Spleen (tissue), 13 donors: Measurements from ENCODE around the gene LRRC34. TPM values are rescaled to one million over a fixed set of nuclear protein-coding genes. Genes with fewer than 3 reads are reported as not detected.

Source experiments
- DNase-seq: peaks from one replicate; pipeline ENCODE4 v3.0.0-alpha.2; 2020
- H3K27ac ChIP-seq, 8 donors: fragments of 200-600 bp; sonication (generic) in 7 of 8; 1 replicate in 4 of 8; 2 replicates in 4 of 8; pipeline versions ENCODE4 v1.5.0 to v1.8.0; 2016 to 2021; ENCODE audit warnings: inconsistent platforms in 4 of 8, mild to moderate bottlenecking in 4 of 8, moderate library complexity in 1 of 8
- H3K27me3 ChIP-seq, 7 donors: fragments of 200-600 bp; sonication (generic) in 6 of 7; replicated peaks in 1 of 7; 1 replicate in 4 of 7; 2 replicates in 3 of 7; pipeline versions ENCODE4 v1.5.0 to v1.8.0; 2016 to 2021; ENCODE audit warnings: inconsistent platforms in 3 of 7, mild to moderate bottlenecking in 1 of 7
- H3K36me3 ChIP-seq, 6 donors: fragments of 200-600 bp; sonication (generic) in 5 of 6; 1 replicate in 4 of 6; 2 replicates in 2 of 6; pipeline versions ENCODE4 v1.5.0 to v1.8.0; 2016 to 2021; ENCODE audit warnings: inconsistent platforms in 2 of 6
- H3K4me1 ChIP-seq, 6 donors: fragments of 200-600 bp; sonication (generic) in 5 of 6; 1 replicate in 3 of 6; 2 replicates in 3 of 6; pipeline versions ENCODE4 v1.5.0 to v1.8.0; 2016 to 2021; ENCODE audit warnings: inconsistent platforms in 3 of 6
- H3K4me3 ChIP-seq, 8 donors: fragments of 200-600 bp; sonication (generic) in 7 of 8; 1 replicate in 4 of 8; 2 replicates in 4 of 8; pipeline versions ENCODE4 v1.5.0 to v1.8.0; 2016 to 2021; ENCODE audit warnings: inconsistent platforms in 4 of 8, mild to moderate bottlenecking in 4 of 8, moderate library complexity in 2 of 8
- H3K9me3 ChIP-seq, 8 donors: fragments of 200-600 bp; sonication (generic) in 7 of 8; 1 replicate in 4 of 8; 2 replicates in 4 of 8; pipeline versions ENCODE4 v1.5.0 to v1.8.0; 2016 to 2021; ENCODE audit warnings: inconsistent platforms in 4 of 8
- CTCF ChIP-seq, 11 experiments: fragments of 200-600 bp in 7 of 11; fragments of 450-650 bp in 4 of 11; sonication (generic) in 4 of 11; IDR thresholded peaks in 8 of 11; conservative IDR thresholded peaks in 3 of 11; 1 replicate in 7 of 11; 2 replicates in 4 of 11; pipeline versions ENCODE4 v1.4.0 to v1.8.0; 2016 to 2021; ENCODE audit warnings: antibody characterized with exemption in 11 of 11, inconsistent platforms in 4 of 11, mild to moderate bottlenecking in 1 of 11
- POLR2A ChIP-seq, 3 donors: fragments of 450-650 bp; IDR thresholded peaks; one replicate each; pipeline ENCODE4 v1.5.1; 2017; ENCODE audit warnings: antibody characterized with exemption in 3 of 3, mild to moderate bottlenecking in 1 of 3
- POLR2AphosphoS5 ChIP-seq, 3 donors: sonication (generic); formaldehyde crosslinking; IDR thresholded peaks; one replicate each; pipeline ENCODE4 v1.5.1; 2017; ENCODE audit warnings: antibody characterized with exemption in 3 of 3
- WGBS, 5 donors: extraction: QIAGEN DNeasy Blood & Tissue Kit in 3 of 5; methylation state at CpG; one replicate each; pipeline versions ENCODE4 v1.1.5 to v1.1.7; 2013 to 2018; 5-methylcytosine and 5-hydroxymethylcytosine counted together
- intact Hi-C: fragments of 100-400 bp; cut with DNase I; formaldehyde crosslinking; loops from one replicate; pipeline ENCODE4 v1.15.0; 2023; ENCODE audit warnings: low total_unique reads
- long read RNA-seq, 2 donors: transcript quantifications; one replicate each; lab custom pipeline, GENCODE V29; 2026
- polyA plus RNA-seq, 3 donors: library from polyadenylated mRNA; stranded (reverse); fragments of 200-250 nt; gene quantifications; one replicate each; pipeline ENCODE4 v1.2.1, GENCODE V29; 2013
- total RNA-seq, 7 donors: library from RNA; depleted of rRNA in 3 of 7; stranded (reverse); fragments of >200 nt in 3 of 7; fragmentation: NEBNext Ultra II Directional in 4 of 7; extraction: Animal tissue kit (Norgen Biotek cat#: 25700) in 4 of 7; gene quantifications; one replicate each; pipeline versions ENCODE4 v1.1.0 to v1.2.1, GENCODE V29; 2016 to 2021
- donor health status: healthy with polysubstance abuse.
- donor health status: DM: no; HTN: no; CAD: no; lungs with moderate emphysema.
- donor health status: DM: no; HTN: no; CAD: no.
- donor health status: Bipolar disorder and iron deficiency.
- donor health status: healthy.
- donor health status: DM: no; HTN: no; CAD: no.
- donor health status: DM: yes; HTN: yes; CAD: no.

LRRC34 gene
- total RNA-seq (1 to 10 TPM; 1.2 to 8.9 (median 5.1) TPM), polyA plus RNA-seq (1 to 10 TPM; 1.9 to 4.6 (median 2.7) TPM)
- long read RNA-seq, donor 1, result 0 reads
- long read RNA-seq, donor 2, result 0 reads

GRCh38 chr3:169812332-169813235 is at the start of gene LRRC34, which contains the start of gene LRRIQ4:
Gene LRRC34 (minus strand): TSS chr3:169812904. CDS start chr3:169812548, 356 bp downstream.
Gene LRRIQ4 (plus strand): TSS chr3:169812870. CDS start chr3:169821922, 9,052 bp downstream.
- no peaks in the 10 kb centered on the region for H3K27me3 ChIP-seq
- no peaks in the 10 kb centered on the region for H3K36me3 ChIP-seq
- intact Hi-C loops, result no loop called here
- H3K4me1 ChIP-seq, result peaks cover 6 to 38% (median 27%) of the 10 kb centered on the region in 6 donors
- peaks cover 0 to 16% (median 11%) of the 10 kb centered on the region in 8 donors for H3K9me3 ChIP-seq
- TF ChIP-seq POLR2AphosphoS5 (IDR thresholded peaks at IDR 0.05) (peak in 2 of 3 donors; percentile 58 to 67), POLR2A (IDR thresholded peaks at IDR 0.05) (no peak)
- peak; percentile 95 for DNase-seq
- 2 to 24% (median 8%) methylated on average over 15 to 56 of the region's 56 CpGs for WGBS, 5 donors
- peak within 1 kb of the TSS; percentile 49 to 86 (median 64) for H3K4me3 ChIP-seq
- H3K27ac ChIP-seq, result peak within 1 kb of the TSS; percentile 0 to 84 (median 77)

- WGBS, 5 donors, result 74 to 90% (median 86%) methylated on average over 5 of the region's 5 CpGs
- Histone ChIP-seq H3K9me3 (no peaks in the 10 kb centered on the region), H3K4me3 (no peak overlapping the region), H3K36me3 (no peaks in the 10 kb centered on the region), H3K27ac (no peak overlapping the region), H3K27me3 (no peaks in the 10 kb centered on the region), H3K4me1 (peaks cover 0 to 34% (median 19%) of the 10 kb centered on the region in 6 donors)
- intact Hi-C loops, result loop anchor here (10.0 kb wide), 1 partner anchor 193 kb away; no protein-coding TSS in a partner anchor
- TF ChIP-seq POLR2A (IDR thresholded peaks at IDR 0.05) (no peak), POLR2AphosphoS5 (IDR thresholded peaks at IDR 0.05) (no peak), CTCF (IDR thresholded peaks at IDR 0.05 in 8 of 11, conservative IDR thresholded peaks at IDR 0.05 in 3 of 11) (no peak)
- DNase-seq, result no peak
These were observed 49.2 kb upstream of the LRRC34 start for GRCh38 chr3:169861871-169862270.

GRCh38 chr3:169857811-169858210 is 45.1 kb upstream of the LRRC34 start:
- intact Hi-C loops, result no loop called here
- TF ChIP-seq CTCF (IDR thresholded peaks at IDR 0.05 in 8 of 11, conservative IDR thresholded peaks at IDR 0.05 in 3 of 11), result no peak
- DNase-seq, result no peak
- no peaks in the 10 kb centered on the region for H3K36me3 ChIP-seq
- 70 to 92% (median 85%) methylated on average over 2 of the region's 2 CpGs for WGBS, 5 donors
- H3K4me3 ChIP-seq, result no peak overlapping the region
- no peaks in the 10 kb centered on the region for H3K9me3 ChIP-seq
- H3K27ac ChIP-seq, result no peak overlapping the region
- H3K27me3 ChIP-seq, result no peaks in the 10 kb centered on the region
- H3K4me1 ChIP-seq, result peaks cover 0 to 2% (median 0%) of the 10 kb centered on the region in 6 donors

GRCh38 chr3:169855514-169855913 is 42.8 kb upstream of the LRRC34 start:
- TF ChIP-seq POLR2AphosphoS5 (IDR thresholded peaks at IDR 0.05) (no peak), CTCF (IDR thresholded peaks at IDR 0.05 in 8 of 11, conservative IDR thresholded peaks at IDR 0.05 in 3 of 11) (no peak), POLR2A (IDR thresholded peaks at IDR 0.05) (no peak)

More at GRCh38 chr3:169855514-169855913, 42.8 kb upstream of the LRRC34 start:
- Histone ChIP-seq H3K9me3 (no peaks in the 10 kb centered on the region), H3K4me1 (peaks cover 0 to under 1% (median 0%) of the 10 kb centered on the region in 6 donors), H3K4me3 (no peak overlapping the region), H3K27ac (no peak overlapping the region), H3K27me3 (no peaks in the 10 kb centered on the region), H3K36me3 (no peaks in the 10 kb centered on the region)
- no peak for DNase-seq
- intact Hi-C loops, result no loop called here
- 91 to 95% (median 92%) methylated on average over 3 of the region's 3 CpGs for WGBS, 5 donors
